Limb (tissue), 2 donors: ENCODE results near the gene ME1.
"Not testable (repeated sequence)": the region's sequence is repeated elsewhere in the genome, so short reads cannot be mapped to it uniquely, and the experiment has no call there.

ENCODE experiments used
- DNase-seq, 2 donors: peaks; one replicate each; pipeline ENCODE4 v3.0.0-alpha.2; 2016; ENCODE audit errors: extremely low spot score in 2 of 2

Gene ME1

DNA sequence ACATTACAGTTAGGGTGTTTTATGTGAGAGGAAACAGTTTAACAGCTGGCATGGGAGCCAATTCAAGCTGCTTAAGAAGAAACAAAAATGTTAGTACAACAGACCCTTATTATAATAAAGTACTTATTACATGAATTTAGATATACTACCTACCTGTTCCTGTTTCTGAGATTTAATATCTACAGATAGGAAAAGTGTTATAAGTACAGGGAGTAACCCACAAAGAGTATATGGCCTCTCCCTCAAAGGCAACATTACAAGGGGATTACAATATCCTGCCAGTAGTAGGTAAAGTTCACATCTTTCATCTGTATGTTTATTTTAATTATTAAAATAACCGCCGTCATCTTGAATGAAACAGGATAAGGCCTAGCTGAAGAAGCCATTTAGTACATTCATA is 1.8 kb upstream of the ME1 start:
- DNase-seq: no peak

DNA sequence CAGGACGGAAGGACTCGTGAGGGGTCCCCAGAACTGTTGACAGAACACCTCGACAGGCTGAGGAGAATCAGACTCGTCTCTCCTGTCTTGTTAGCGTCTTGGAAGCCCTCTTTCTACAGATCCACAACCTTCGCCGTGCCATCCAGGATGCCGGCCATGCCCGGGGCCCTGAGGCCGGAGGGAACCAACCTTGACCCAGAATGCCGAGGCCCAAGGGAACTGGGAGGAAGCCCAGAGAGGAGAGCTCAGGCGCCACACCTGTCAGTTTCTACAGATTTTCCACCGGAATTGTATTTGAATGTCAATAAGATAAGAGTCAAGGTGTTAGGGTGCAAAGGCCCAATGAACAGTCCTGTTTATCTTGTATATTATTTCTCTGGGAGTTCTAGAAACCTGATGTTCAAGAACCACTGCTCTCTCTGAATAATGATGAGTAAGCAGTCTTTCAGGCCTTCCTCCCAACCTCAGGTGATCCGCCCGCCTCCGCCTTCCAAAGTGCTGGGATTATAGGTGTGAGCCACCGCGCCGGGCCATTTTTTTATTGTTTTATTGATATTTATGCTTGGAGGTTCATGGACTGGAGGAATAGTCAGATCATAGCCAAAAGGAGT is 799 bp upstream of the ME1 start:
- no peak for DNase-seq

DNA sequence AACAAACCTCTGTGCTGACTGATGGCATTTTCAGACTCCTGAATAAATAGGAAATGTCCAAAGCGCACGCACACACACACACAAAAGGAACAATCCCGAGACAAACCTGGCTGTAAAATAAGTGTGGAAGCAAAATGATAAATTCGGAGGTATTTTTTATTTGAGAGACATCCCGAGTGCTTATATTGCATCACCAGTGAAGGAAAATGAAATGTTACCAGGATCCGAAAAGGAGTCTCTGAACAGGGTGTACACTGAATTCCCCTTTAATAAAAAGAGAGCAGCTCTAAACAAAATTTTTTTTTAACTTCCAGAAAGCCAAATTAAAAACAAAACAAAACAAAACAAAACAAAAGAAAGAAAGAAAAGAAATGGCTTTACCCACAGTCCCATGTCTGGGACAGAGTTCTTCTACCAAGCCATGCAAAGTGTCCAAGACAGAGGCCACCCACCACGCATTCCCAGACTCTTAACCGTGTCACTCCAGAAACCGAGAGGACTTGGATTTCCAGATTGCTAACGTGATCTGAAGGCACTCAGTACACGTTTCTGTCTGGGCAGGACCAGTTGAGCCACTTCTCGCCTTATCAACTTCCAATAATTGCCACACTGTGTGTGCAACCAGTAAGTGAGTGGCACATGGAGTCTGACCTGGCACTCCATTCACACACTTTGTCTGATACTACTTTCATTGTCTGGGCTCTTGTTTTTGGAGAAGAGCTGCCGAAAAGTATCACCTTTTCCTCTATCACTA is 817 bp downstream of the ME1 start:
- DNase-seq: peak in 1 of 2 donors; percentile 27

DNA sequence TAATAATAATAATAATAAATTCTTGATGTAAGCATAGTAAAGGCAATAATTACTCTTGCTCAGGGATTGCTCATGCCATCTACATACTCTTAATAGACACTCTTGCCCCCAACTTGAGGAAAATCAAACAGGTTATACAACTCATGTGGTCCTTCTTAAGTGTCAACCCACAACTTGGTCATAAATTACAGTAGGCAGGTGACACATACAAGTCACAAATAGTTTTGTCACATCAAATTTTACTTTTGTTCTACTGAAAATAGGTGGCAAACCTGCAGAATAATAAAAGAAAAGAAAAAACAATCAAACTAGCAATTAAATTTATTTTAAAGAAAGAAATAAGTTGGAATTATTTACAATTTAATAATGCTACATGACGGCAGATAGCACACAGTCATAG is 1.6 kb downstream of the ME1 start:
- DNase-seq: no peak

DNA sequence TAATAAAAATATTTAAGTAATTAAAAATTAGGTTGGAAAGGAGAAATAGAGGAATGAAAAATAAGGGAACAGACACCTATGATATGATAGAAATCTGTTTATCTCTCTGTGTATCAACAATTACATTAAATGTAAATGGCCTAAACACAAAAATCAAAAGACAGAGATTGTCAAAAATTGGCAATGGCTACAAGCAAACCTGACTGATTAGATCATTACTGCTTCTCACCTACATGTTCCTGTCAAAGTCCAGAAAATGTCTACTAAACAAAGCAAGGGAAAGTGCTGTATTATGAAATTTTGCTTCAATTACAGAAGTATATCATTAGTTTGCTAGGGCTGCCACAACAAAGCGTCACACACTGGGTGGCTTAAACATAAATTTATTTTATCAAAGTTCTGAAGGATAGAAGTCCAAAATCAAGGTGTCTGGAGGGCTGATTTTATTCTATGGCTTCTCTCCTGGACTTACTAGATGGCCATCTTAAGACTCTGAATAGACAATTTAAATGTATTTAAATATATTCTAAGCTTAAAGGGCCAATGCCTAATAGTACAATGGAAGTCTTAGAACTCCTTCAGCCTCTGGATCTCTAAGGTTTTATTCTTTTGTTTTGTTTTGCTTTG is 6.3 kb downstream of the ME1 start:
- DNase-seq: no peak

DNA sequence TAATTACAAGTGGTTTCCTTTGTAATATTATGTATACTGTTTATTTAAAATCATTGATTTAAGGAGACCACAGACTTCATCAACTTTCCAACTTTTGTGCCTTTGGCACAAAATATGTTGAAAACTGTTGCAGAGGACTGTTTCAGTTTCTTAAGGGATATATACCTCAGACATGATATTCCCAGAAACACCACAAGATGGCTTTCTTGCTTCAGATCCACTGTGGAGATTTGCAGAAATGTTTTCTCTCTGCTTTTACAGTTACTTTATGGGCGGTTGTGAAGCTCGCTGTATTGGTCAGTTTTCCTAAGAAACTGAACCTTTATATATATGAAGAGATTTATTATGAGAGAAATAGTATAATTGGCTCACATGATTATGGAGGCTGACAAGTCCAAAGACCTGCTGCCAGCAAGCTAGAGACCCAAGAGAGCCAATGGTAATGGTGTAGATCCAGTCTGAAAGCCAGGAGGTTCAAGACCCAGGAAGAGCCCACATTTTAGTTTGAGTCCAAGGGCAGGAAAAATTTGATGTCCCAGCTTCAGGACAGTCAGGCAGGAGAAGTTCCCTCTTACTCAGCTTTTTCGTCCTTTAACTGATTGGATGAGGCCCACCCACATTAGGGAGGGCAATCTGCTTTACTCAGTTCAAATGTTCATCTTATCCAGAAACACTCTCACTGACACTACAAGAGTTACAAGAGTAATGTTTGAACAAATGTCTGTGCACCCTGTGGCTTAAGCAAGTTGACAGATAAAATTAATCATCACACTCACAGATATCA is 12.8 kb downstream of the ME1 start:
- peak in 1 of 2 donors; percentile 45 for DNase-seq

DNA sequence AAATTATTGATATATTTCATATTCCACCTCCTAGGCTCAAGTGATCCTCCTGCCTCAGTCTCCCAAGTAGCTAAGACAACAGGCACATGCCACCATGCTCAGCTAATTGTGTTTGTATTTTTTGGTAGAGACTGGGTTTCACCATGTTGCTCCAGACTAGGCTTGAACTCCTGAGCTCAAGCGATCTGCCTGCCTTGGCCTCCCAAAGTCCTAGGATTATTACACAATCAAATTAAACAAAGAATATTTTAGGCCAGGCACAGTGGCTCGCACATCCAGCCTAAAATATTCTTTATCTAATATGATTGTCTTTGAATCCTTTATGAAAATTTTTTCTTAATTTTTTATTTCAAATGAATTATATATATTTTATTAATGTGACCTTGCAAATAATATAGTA is 17.8 kb downstream of the ME1 start:
- no peak for DNase-seq

DNA sequence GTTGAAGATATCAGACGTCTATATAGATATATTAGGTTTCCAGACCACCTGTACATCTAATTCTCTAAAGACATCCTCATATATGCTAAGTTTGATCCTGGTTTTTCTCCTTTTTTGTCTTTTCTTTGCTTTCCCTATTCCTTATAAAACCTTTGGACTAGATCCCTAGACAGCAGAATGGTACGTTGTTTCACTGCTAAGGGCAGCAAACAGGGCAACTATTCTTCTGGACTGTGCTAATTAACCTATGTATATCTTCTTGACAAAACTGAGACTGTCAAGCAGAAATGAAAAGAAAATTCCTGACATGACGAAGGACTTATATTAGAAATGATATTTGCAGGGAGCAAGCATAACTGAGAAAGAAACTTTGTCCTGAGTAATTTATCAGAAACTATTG is 19.1 kb downstream of the ME1 start:
- DNase-seq: no peak

DNA sequence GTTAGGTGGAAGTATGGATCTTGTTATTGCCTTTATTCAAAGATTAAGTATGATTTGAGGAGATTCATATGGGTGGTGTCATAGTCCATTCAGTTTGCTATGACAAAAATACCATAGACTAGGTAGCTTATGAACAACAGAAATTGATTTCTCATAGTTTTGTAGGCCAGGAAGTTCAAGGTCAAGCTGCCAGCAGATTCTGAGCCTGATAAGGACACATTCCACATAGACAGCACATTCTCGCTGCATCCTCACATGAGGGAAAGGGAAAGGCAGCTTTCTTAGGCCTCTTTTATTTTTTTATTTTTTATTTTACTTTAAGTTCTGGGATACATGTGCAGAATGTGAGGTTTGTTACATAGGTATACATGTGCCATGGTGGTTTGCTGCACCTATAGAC is 27.7 kb downstream of the ME1 start:
- no peak for DNase-seq

DNA sequence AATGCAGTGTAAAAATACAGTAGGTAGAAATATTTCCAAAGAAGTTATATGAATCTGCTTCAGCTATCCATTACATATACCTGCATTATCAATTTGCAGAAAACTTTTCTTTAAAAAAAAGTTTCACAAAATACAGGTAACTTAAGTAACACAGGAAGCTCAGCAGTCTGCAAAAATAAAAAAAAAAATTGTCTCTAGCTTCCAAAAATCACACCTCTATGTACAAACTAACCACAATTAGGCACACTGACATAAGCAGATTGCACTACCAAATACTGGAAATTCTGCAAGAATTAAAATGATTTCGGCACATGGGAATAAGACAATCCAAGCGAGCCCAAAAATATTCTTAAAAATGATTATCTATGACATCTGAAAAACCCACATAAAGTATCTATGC is 41.2 kb downstream of the ME1 start:
- DNase-seq: no peak

DNA sequence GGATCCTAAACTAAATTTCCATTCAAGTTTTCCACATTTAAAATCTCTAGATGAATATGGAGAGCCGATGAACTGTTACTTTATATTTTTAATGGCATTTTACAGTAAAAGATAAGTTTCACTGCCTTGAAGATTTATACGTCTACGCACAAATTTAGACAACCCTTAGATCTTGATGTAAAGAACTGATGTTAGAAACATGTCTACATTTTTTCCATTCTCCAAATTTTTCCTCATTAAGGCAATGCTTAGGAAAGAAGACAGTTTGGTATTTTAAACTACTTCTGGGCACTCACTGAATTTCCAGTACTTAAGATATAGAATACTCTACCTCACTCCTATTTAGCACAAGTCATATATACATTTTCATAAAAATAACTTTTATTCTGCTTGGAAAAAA is 45.4 kb downstream of the ME1 start:
- no peak for DNase-seq

DNA sequence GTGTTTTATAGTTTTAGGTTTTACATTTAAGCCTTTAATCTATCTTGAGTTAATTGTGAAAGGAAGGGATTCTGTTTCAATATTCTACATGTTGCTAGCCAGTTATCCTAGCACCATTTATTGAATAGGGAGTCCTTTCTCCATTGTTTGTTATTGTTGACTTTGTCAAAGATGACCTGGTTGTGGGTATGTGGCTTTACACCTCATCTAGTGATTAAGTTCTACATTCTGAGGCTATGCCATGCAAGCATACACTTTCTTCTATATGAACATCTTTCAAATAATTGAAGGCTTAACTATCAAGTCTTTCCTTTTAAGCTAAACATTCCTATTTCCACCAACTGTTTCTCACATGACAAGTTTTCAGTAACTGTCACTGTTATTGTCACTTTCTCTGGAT is 46.1 kb downstream of the ME1 start:
- DNase-seq: no peak

DNA sequence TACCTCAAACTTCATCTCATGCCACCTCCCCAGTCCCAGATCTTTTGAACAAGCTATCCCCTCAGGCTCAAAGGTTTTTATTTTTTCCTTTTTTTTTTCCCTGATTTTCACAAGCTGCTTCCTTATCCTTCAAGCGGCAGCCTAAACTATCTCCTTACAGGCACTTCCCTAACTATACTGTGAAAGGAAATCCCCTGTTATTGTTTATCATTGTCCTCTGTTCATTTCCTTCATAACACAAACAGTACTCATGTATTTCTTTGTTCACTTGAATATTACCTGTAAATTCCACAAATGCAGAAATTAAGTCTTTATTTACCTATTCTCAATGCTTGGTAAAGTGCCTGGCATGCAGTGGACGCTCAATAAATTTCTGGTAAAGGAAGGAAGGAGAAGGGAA is 48.9 kb downstream of the ME1 start:
- no peak for DNase-seq

DNA sequence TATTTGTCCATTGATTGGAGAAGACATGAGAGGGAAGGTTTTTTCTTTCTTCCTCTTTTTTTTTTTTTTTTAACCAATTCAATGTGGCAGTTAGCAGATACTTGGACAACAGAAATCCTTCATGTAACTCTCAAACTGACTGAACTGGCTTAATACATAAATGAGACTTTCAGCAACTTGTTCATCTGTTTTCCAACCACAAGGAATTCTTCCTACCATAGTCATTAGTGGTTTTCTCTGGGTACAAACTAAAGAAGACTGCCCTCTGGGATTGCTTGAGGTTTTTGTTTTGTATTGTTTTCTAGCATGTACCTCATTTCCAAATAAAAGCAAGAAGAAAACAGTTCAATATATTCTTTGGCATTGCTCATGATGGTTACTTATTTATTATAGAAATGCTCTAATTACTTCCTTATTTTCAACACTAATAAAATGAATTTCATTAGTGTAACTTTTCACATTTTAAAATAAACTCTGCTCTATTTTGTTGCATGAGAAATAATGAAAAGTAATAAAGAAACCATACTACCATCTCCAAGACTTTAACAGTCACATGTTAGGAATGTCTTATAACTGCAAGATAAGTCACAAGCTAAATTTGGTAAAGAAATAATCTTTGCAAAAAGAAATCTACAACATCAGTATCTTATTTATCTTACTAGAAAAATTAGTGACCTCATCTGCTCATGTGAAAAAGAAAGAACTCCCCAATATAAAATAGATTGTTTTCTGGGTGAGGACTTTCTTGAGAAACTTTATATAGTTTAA is 52.0 kb downstream of the ME1 start:
- DNase-seq: no peak

DNA sequence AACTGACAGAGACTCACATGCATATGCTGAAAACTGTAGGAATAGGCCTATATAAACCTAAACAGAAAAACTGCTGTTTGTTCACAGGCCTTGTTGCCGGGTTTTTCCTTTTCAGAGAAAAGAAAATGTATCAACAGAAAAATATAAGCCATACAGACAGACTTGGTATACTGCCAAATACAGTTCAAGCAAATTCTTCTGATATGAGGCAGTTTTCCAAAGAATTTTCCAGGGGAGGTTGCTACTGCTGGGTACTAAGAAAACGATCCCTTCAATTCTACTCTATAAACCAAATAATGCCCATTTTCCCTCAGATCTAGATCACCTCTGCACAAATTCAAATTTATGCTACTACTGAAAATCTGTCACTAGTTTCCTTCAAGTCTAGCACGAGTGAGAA is 59.4 kb downstream of the ME1 start:
- peak in 1 of 2 donors; percentile 55 for DNase-seq

DNA sequence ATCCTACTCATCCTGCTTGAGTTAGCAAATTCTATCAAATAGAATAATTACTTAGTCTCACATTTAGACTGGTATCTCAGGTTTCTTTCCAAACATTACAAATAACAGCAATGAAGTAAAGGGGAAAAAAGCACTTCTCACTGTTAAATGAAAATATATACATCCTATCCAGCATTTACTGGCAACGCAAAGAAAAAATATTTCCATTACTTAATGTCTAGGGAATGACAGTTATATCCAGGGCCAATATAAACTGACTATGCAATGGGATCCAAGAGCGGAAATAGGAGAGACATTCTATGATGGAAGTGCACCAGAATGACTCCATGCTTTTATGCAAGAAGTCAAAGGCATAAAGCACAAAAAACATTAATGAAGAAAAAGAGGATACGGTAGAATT is 60.3 kb downstream of the ME1 start:
- peak in 1 of 2 donors; percentile 77 for DNase-seq

DNA sequence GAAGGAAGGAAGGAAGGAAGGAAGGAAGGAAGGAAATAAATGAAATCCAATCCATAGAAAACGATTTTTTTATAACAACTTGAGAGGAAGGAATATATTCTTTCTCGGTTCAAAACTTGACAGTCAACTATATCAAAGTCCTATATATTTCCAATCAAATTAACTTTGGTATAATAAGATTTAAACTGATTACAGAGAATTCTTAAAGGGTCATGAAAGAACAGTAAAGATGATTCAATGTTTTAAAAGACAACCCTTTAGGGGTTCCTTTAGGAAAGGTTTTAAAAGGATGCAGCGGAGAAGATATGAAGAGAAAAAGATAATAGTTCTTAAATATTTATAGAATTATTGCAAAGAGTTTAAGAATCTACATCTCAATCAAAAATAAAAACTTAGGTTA is 61.2 kb downstream of the ME1 start:
- no peak for DNase-seq

DNA sequence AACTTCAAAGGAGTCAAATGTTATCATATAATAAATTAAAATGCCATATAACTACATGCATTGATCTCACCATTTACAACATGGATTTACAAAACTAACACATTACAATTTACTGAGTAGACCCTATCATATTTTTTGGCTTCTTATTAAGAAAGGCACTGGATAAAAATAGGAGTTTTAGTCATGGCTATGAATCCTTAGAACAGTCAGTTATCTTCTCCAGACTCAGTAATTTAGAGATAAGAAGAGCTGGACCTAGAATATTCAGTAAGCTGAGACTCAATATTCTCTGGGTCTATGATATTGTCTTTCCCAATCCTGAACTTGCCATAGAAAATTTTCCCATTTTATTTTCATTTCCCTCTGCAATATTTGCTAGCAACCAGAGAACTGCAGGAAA is 62.3 kb downstream of the ME1 start:
- DNase-seq: no peak

DNA sequence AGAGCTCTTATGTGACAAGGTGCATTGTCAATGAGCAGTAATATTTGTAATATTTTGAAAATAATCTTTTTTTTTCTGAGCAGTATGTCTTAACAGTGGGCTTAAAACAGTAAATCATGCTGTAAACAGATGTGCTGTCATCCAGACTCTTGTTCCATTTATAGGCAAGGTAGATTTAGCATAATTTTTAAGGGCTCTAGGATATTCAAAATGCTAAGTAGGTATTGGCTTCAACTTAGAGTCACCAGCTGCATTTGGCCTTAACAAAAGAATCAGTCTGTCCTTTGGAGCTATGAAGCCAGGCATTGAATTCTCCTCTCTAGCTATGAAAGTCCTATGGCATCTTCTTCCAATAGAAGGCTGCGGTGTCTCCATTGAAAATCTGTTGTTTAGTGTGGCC is 63.7 kb downstream of the ME1 start:
- DNase-seq: no peak

DNA sequence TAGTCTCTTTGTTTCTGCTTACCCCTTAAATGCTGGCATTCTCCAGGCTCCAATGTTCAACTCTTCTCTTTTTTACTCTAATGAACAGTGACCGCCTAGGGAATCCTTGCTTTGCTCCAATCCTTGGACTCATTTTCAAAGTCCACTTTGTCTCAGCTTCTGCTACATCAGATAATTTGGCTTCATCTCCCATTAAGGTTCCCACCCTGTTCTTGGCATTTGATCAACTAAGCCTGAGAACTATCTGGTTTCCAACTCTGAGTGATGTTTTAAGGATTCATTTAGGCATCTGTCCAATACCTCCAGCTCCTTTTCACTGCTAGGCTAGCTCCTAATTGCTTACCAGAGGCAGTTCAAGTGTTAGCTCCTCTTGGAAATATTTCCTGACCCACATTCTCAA is 64.9 kb downstream of the ME1 start:
- DNase-seq: peak in 1 of 2 donors; percentile 45

DNA sequence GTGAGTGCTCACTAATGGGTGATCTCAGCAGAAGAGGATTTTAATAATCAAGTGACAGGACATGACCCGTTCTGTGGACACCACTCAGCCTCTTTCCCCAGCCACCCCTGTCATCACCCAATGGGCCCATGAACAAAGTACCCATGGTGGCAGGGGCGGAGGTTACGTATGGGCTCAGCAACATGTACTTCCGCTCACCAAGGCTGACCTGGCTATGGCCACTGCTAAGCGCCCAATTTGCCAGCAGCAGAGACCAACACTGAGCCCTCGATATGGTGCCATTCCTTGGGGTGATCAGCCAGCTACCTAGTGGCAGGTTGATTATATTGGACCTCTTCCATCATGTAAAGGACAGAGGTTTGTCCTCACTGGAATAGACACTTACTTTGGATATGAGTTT is 68.5 kb downstream of the ME1 start:
- not testable (repeated sequence) for DNase-seq
